Stimulated activated CD8-positive, alpha-beta memory T cell treated with anti-CD3 and anti-CD28 coated beads, Interleukin-15, amount 100 ng/mL, for 48 hours (primary cell): Measurements from ENCODE around the gene PCBP4.
"Not testable (repeated sequence)": the region's sequence is repeated elsewhere in the genome, so short reads cannot be mapped to it uniquely, and the experiment has no call there.

Experiments
- DNase-seq, 2 donors: peaks; one replicate each; pipeline ENCODE4 v3.0.0-alpha.2; 2020; ENCODE audit warnings: low read depth in 2 of 2

Gene PCBP4

GRCh38 chr3:51940648-51941462 is 26.4 kb downstream of the PCBP4 start:
- DNase-seq: no peak

GRCh38 chr3:51938780-51939425 is 28.4 kb downstream of the PCBP4 start:
- DNase-seq: no peak

- DNase-seq: no peak
Measured at GRCh38 chr3:51937611-51938450, 29.4 kb downstream of the PCBP4 start.

GRCh38 chr3:51937014-51937413 is 30.2 kb downstream of the PCBP4 start:
- no peak for DNase-seq

- DNase-seq: no peak
Measured at GRCh38 chr3:51935886-51936755, 31.1 kb downstream of the PCBP4 start.

GRCh38 chr3:51934991-51935885 is 32.0 kb downstream of the PCBP4 start:
- DNase-seq: no peak

- no peak for DNase-seq
Measured at GRCh38 chr3:51934139-51934850, 33.0 kb downstream of the PCBP4 start.

GRCh38 chr3:51933471-51934138 is 33.6 kb downstream of the PCBP4 start:
- no peak for DNase-seq

GRCh38 chr3:51932471-51933370 is 34.5 kb downstream of the PCBP4 start:
- DNase-seq: no peak

- DNase-seq: no peak
Measured at GRCh38 chr3:51931756-51932155, 35.5 kb downstream of the PCBP4 start.

GRCh38 chr3:51930439-51930838 is 36.8 kb downstream of the PCBP4 start:
- no peak for DNase-seq

- no peak for DNase-seq
Measured at GRCh38 chr3:51929420-51930003, 37.7 kb downstream of the PCBP4 start.

GRCh38 chr3:51928981-51929380 is 38.3 kb downstream of the PCBP4 start:
- not testable (repeated sequence) for DNase-seq

GRCh38 chr3:51928438-51928837 is 38.8 kb downstream of the PCBP4 start:
- no peak for DNase-seq

GRCh38 chr3:51927061-51927977 is 39.9 kb downstream of the PCBP4 start:
- DNase-seq: no peak

GRCh38 chr3:51921081-51921578 is 46.1 kb downstream of the PCBP4 start:
- no peak for DNase-seq
